Prostate gland (tissue), 2 donors: ENCODE measurements around the gene MAFG. TPM values are rescaled to one million over a fixed set of nuclear protein-coding genes. Genes with fewer than 3 reads are reported as not detected.
A peak's percentile ranks its signal among the peaks of the same experiment; 100 is the strongest.
"Not testable (repeated sequence)": the region's sequence is repeated elsewhere in the genome, so short reads cannot be mapped to it uniquely, and the experiment has no call there.

Experiments
- DNase-seq: peaks from one replicate; pipeline ENCODE4 v3.0.0-alpha.2; 2019; ENCODE audit warnings: low spot score
- H3K27ac ChIP-seq, 2 donors: fragments of 200-600 bp; sonication (generic); 2 replicates each; pipeline ENCODE4 v1.5.1; 2017 to 2019
- H3K27me3 ChIP-seq: fragments of 200-600 bp; sonication (generic); replicated peaks from 2 replicates; pipeline ENCODE4 v1.5.1; 2019; ENCODE audit not compliant: insufficient read depth
- H3K36me3 ChIP-seq, 2 donors: fragments of 200-600 bp; sonication (generic); 1 replicate in 1 of 2; 2 replicates in 1 of 2; pipeline versions ENCODE4 v1.5.1 to v1.8.1; 2017 to 2019
- H3K4me1 ChIP-seq: fragments of 200-600 bp; sonication (generic); replicated peaks from 2 replicates; pipeline ENCODE4 v1.5.1; 2019
- H3K4me3 ChIP-seq, 2 donors: fragments of 200-600 bp; sonication (generic); 2 replicates each; pipeline ENCODE4 v1.5.1; 2017 to 2019
- H3K9me3 ChIP-seq: fragments of 200-600 bp; sonication (generic); 2 replicates; pipeline ENCODE4 v1.5.1; 2017
- CTCF ChIP-seq, 4 experiments: fragments of 200-600 bp in 2 of 4; fragments of 450-650 bp in 2 of 4; sonication (generic) in 2 of 4; IDR thresholded peaks; 1 replicate in 3 of 4; 2 replicates in 1 of 4; pipeline ENCODE4 v1.5.1; 2016 to 2019; ENCODE audit warnings: antibody characterized with exemption in 4 of 4, mild to moderate bottlenecking in 2 of 4, moderate library complexity in 2 of 4
- POLR2A ChIP-seq: fragments of 450-650 bp; IDR thresholded peaks from one replicate; pipeline ENCODE4 v1.6.1; 2016; ENCODE audit warnings: antibody characterized with exemption, mild to moderate bottlenecking
- POLR2AphosphoS5 ChIP-seq: sonication (generic); formaldehyde crosslinking; IDR thresholded peaks from one replicate; pipeline ENCODE4 v1.6.1; 2017; ENCODE audit warnings: antibody characterized with exemption
- WGBS: methylation state at CpG from one replicate; pipeline ENCODE4 v1.1.5; 2018; 5-methylcytosine and 5-hydroxymethylcytosine counted together
- intact Hi-C: fragments of 100-400 bp; cut with DNase I; formaldehyde crosslinking; loops from one replicate; pipeline ENCODE4 v1.14.2; 2022
- total RNA-seq, 2 donors: library from RNA; depleted of rRNA; stranded (reverse); fragments of >200 nt; gene quantifications; one replicate each; pipeline ENCODE4 v1.1.0, GENCODE V29; 2016

Gene MAFG
- total RNA-seq, 2 donors from 2014 or later = 11.3 to 27.7 TPM

- Histone ChIP-seq H3K4me1 (peaks cover 14% of the 10 kb centered on the region), H3K4me3 (no peak overlapping the region), H3K27ac (no peak overlapping the region), H3K27me3 (no peaks in the 10 kb centered on the region), H3K9me3 (no peaks in the 10 kb centered on the region), H3K36me3 (no peaks in the 10 kb centered on the region)
- intact Hi-C loops = no loop called here
- DNase-seq = no peak
- 86% methylated on average over 33 of the region's 33 CpGs for WGBS
- no peak for TF ChIP-seq CTCF (IDR thresholded peaks at IDR 0.05)
- no peak for TF ChIP-seq POLR2AphosphoS5
- TF ChIP-seq POLR2A = no peak
Observed at GRCh38 chr17:81920612-81921536, 6.7 kb downstream of the MAFG start.

GRCh38 chr17:81918832-81919545 lies 8.5 kb downstream of the MAFG start:
- Histone ChIP-seq H3K27ac (peak overlapping the region; percentile 72 to 80), H3K4me3 (no peak overlapping the region), H3K27me3 (no peaks in the 10 kb centered on the region), H3K36me3 (peaks cover 4 to 5% of the 10 kb centered on the region in 2 donors), H3K9me3 (no peaks in the 10 kb centered on the region), H3K4me1 (peaks cover 12% of the 10 kb centered on the region)
- DNase-seq = peak; percentile 54
- intact Hi-C loops = no loop called here
- 80% methylated on average over 15 of the region's 15 CpGs for WGBS
- no peak for TF ChIP-seq POLR2A
- no peak for TF ChIP-seq POLR2AphosphoS5
- no peak for TF ChIP-seq CTCF (IDR thresholded peaks at IDR 0.05)

GRCh38 chr17:81918333-81918669 lies 9.2 kb downstream of the MAFG start:
- H3K9me3 ChIP-seq, H3K27me3 ChIP-seq, intact Hi-C loops, DNase-seq, H3K4me1 ChIP-seq: not testable (repeated sequence)
- Histone ChIP-seq H3K4me3 (peak overlapping the region; percentile 88 to 98), H3K36me3 (peaks cover 10 to 11% of the 10 kb centered on the region in 2 donors), H3K27ac (peak overlapping the region; percentile 72 to 80)
- 31% methylated on average over 9 of the region's 9 CpGs for WGBS

GRCh38 chr17:81917565-81918332 lies 9.8 kb downstream of the MAFG start, which contains the start of gene SIRT7:
Gene SIRT7 (minus strand): TSS chr17:81918176. CDS start chr17:81918131, 45 bp downstream.
- H3K9me3 ChIP-seq = no peaks in the 10 kb centered on the region
- peak within 1 kb of the TSS; percentile 88 to 98 for H3K4me3 ChIP-seq
- H3K4me1 ChIP-seq = peaks cover 4% of the 10 kb centered on the region
- no peaks in the 10 kb centered on the region for H3K27me3 ChIP-seq
- peaks cover 10 to 11% of the 10 kb centered on the region in 2 donors for H3K36me3 ChIP-seq
- peak within 1 kb of the TSS; percentile 72 to 80 for H3K27ac ChIP-seq
- WGBS = under 1% methylated on average over 39 of the region's 94 CpGs
- no peak for TF ChIP-seq CTCF (IDR thresholded peaks at IDR 0.05)
- peak; percentile 60 for TF ChIP-seq POLR2A
- TF ChIP-seq POLR2AphosphoS5 = peak; percentile 86
- peak; percentile 64 for DNase-seq
- intact Hi-C loops = no loop called here
